ENCODE measurements around the gene MLF2.

DNA sequence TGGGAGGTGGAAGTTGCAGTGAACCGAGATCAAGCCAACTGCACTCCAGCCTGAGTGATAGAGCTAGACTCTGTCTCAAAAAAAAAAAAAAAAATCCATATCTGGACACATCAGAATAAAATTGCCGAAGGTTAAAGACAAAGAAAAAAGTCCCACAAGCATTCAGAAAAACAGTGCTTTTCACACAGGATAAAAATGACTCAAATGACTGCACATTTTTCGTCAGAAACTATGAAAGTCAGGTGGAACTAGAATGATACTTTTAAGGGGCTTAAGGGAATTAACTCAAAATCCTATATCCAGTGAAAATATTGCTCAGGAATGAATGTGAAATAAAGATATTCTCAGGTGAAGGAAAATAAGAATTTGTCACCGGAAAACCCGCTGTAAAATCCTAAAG is 16.2 kb downstream of the MLF2 start:
- TF ChIP-seq CTCF (conservative IDR thresholded peaks at IDR 0.05) = no peak
- TF ChIP-seq ZFX (IDR thresholded peaks at IDR 0.05) = no peak
